HUES48 (cell line): Measurements from ENCODE around the gene SLC29A1.

Source experiments
- H3K27ac ChIP-seq: one replicate; pipeline ENCODE4 v1.7.0; 2013; ENCODE audit warnings: low read depth, low read length, inconsistent platforms
- H3K27me3 ChIP-seq: 2 replicates; pipeline ENCODE4 v1.6.1; 2013; ENCODE audit warnings: mild to moderate bottlenecking, low read length; ENCODE audit not compliant: control insufficient read depth, insufficient read depth
- H3K36me3 ChIP-seq: 2 replicates; pipeline ENCODE4 v1.6.1; 2013; ENCODE audit warnings: low read length; ENCODE audit not compliant: control insufficient read depth, insufficient read depth
- H3K4me1 ChIP-seq: 2 replicates; pipeline ENCODE4 v1.6.1; 2013; ENCODE audit warnings: mild to moderate bottlenecking, low read length; ENCODE audit not compliant: control insufficient read depth, insufficient read depth
- H3K4me3 ChIP-seq: 2 replicates; pipeline ENCODE4 v1.5.1; 2013; ENCODE audit warnings: mild to moderate bottlenecking, low read depth, low read length
- H3K9ac ChIP-seq: 2 replicates; pipeline ENCODE4 v1.6.1; 2013; ENCODE audit warnings: mild to moderate bottlenecking, low read depth, low read length, moderate library complexity
- H3K9me3 ChIP-seq: 2 replicates; pipeline ENCODE4 v1.6.1; 2013; ENCODE audit warnings: low read length; ENCODE audit not compliant: control insufficient read depth, insufficient read depth

SLC29A1 gene

GRCh38 chr6:44238687-44239350 is 15.4 kb downstream of the SLC29A1 start:
- peaks cover 10% of the 10 kb centered on the region for H3K36me3 ChIP-seq
- H3K27ac ChIP-seq: no peak overlapping the region
- H3K9ac ChIP-seq: no peak overlapping the region
- H3K9me3 ChIP-seq: no peaks in the 10 kb centered on the region
- peaks cover 10% of the 10 kb centered on the region; the same call in 1 of the 2 replicates for H3K27me3 ChIP-seq
- H3K4me1 ChIP-seq: peaks cover 13% of the 10 kb centered on the region
- H3K4me3 ChIP-seq: no peak overlapping the region

GRCh38 chr6:44243345-44243744 is 19.9 kb downstream of the SLC29A1 start:
- Histone ChIP-seq H3K9me3 (no peaks in the 10 kb centered on the region), H3K27ac (no peak overlapping the region), H3K4me1 (peaks cover 10% of the 10 kb centered on the region), H3K9ac (no peak overlapping the region), H3K4me3 (no peak overlapping the region), H3K36me3 (peaks cover 8% of the 10 kb centered on the region), H3K27me3 (peaks cover 10% of the 10 kb centered on the region; the same call in 1 of the 2 replicates)

- peak overlapping the region; percentile 48 for H3K27ac ChIP-seq
- peak overlapping the region; percentile 52 for H3K9ac ChIP-seq
- peaks cover 29% of the 10 kb centered on the region for H3K36me3 ChIP-seq
- H3K27me3 ChIP-seq: no peaks in the 10 kb centered on the region
- peak overlapping the region; percentile 95 for H3K4me3 ChIP-seq
- peaks cover 18% of the 10 kb centered on the region for H3K4me1 ChIP-seq
- H3K9me3 ChIP-seq: no peaks in the 10 kb centered on the region
Observed at GRCh38 chr6:44245391-44245911, 22.1 kb downstream of the SLC29A1 start.

- H3K27ac ChIP-seq: peak overlapping the region; percentile 96
Observed at GRCh38 chr6:44245912-44246662, 22.7 kb downstream of the SLC29A1 start.

GRCh38 chr6:44246663-44247337 is 23.4 kb downstream of the SLC29A1 start, which contains the start of gene HSP90AB1:
HSP90AB1 (plus strand) TSS chr6:44247101; CDS start chr6:44248630, 1,529 bp downstream.
- Histone ChIP-seq H3K27ac (peak within 1 kb of the TSS; percentile 96), H3K9ac (peak within 1 kb of the TSS; percentile 99), H3K36me3 (peaks cover 42% of the 10 kb centered on the region), H3K9me3 (no peaks in the 10 kb centered on the region), H3K4me1 (peaks cover 18% of the 10 kb centered on the region), H3K27me3 (no peaks in the 10 kb centered on the region), H3K4me3 (peak within 1 kb of the TSS; percentile 95)

More at GRCh38 chr6:44245912-44246662, 22.7 kb downstream of the SLC29A1 start:
- Histone ChIP-seq H3K27me3 (no peaks in the 10 kb centered on the region), H3K4me1 (peaks cover 18% of the 10 kb centered on the region), H3K4me3 (peak overlapping the region; percentile 95), H3K9me3 (no peaks in the 10 kb centered on the region), H3K36me3 (peaks cover 35% of the 10 kb centered on the region), H3K9ac (peak overlapping the region; percentile 84)

GRCh38 chr6:44247338-44248302 is 24.2 kb downstream of the SLC29A1 start:
- H3K4me1 ChIP-seq: peaks cover 18% of the 10 kb centered on the region
- H3K9ac ChIP-seq: peak overlapping the region; percentile 99

GRCh38 chr6:44248579-44248978 is 25.2 kb downstream of the SLC29A1 start:
- peak overlapping the region; percentile 95 for H3K4me3 ChIP-seq
- H3K9me3 ChIP-seq: no peaks in the 10 kb centered on the region
- peaks cover 60% of the 10 kb centered on the region for H3K36me3 ChIP-seq
- peak overlapping the region; percentile 99 for H3K9ac ChIP-seq
- no peaks in the 10 kb centered on the region for H3K27me3 ChIP-seq
- H3K27ac ChIP-seq: peak overlapping the region; percentile 96
- peaks cover 18% of the 10 kb centered on the region for H3K4me1 ChIP-seq

More at GRCh38 chr6:44247338-44248302, 24.2 kb downstream of the SLC29A1 start:
- no peaks in the 10 kb centered on the region for H3K27me3 ChIP-seq
- no peaks in the 10 kb centered on the region for H3K9me3 ChIP-seq
- peak overlapping the region; percentile 95 for H3K4me3 ChIP-seq
- peaks cover 50% of the 10 kb centered on the region for H3K36me3 ChIP-seq
- H3K27ac ChIP-seq: peak overlapping the region; percentile 96

GRCh38 chr6:44249082-44249748 is 25.8 kb downstream of the SLC29A1 start:
- H3K36me3 ChIP-seq: peaks cover 66% of the 10 kb centered on the region
- H3K27ac ChIP-seq: peak overlapping the region; percentile 96
- H3K4me1 ChIP-seq: peaks cover 18% of the 10 kb centered on the region

GRCh38 chr6:44250067-44250717 is 26.8 kb downstream of the SLC29A1 start:
- H3K4me3 ChIP-seq: no peak overlapping the region
- H3K36me3 ChIP-seq: peaks cover 76% of the 10 kb centered on the region
- no peaks in the 10 kb centered on the region for H3K9me3 ChIP-seq
- no peak overlapping the region for H3K9ac ChIP-seq
- H3K27ac ChIP-seq: peak overlapping the region; percentile 52
- H3K4me1 ChIP-seq: peaks cover 16% of the 10 kb centered on the region
- no peaks in the 10 kb centered on the region for H3K27me3 ChIP-seq

More at GRCh38 chr6:44249082-44249748, 25.8 kb downstream of the SLC29A1 start:
- H3K27me3 ChIP-seq: no peaks in the 10 kb centered on the region
- H3K9ac ChIP-seq: peak overlapping the region; percentile 99
- H3K4me3 ChIP-seq: peak overlapping the region; percentile 95
- no peaks in the 10 kb centered on the region for H3K9me3 ChIP-seq
